Fibroblast of mammary gland (primary cell): ENCODE results near the gene ZFP36.
"Not testable (repeated sequence)": the region's sequence is repeated elsewhere in the genome, so short reads cannot be mapped to it uniquely, and the experiment has no call there.

ENCODE experiments used
- DNase-seq: peaks from one replicate; pipeline ENCODE4 v3.0.0-alpha.2; 2010; ENCODE audit warnings: low read depth
- H3K4me3 ChIP-seq: 2 replicates; pipeline ENCODE4 v1.5.1; 2011; ENCODE audit warnings: low read depth, mild to moderate bottlenecking, low read length, moderate library complexity; ENCODE audit not compliant: control insufficient read depth
- TF ChIP-seq, protein P1 (sequence below): conservative IDR thresholded peaks from 2 replicates; pipeline ENCODE4 v1.5.1; 2011; ENCODE audit warnings: low read depth, low read length, inconsistent platforms; ENCODE audit not compliant: control insufficient read depth, insufficient read depth

The ZFP36 gene

DNA sequence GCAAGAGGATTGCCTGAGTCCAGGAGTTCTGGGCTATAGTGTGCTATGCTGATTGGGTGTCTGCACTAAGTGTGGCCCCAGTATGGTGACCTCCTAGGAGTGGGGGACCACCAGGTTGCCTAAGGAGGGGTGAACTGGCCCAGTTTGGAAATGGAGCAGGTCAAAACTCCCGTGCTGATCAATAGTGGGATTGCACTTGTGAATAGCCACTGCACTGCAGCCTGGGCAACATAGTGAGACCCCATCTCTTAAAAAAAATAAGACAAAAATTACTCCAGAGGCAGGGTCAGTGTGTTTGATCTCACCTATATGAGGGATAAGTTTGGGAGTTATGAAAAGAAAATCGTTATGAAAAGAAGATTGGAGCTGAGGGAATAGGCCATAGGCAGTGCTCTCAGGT is 37.4 kb upstream of the ZFP36 start:
- no peak for DNase-seq
- TF ChIP-seq, protein P1, sequence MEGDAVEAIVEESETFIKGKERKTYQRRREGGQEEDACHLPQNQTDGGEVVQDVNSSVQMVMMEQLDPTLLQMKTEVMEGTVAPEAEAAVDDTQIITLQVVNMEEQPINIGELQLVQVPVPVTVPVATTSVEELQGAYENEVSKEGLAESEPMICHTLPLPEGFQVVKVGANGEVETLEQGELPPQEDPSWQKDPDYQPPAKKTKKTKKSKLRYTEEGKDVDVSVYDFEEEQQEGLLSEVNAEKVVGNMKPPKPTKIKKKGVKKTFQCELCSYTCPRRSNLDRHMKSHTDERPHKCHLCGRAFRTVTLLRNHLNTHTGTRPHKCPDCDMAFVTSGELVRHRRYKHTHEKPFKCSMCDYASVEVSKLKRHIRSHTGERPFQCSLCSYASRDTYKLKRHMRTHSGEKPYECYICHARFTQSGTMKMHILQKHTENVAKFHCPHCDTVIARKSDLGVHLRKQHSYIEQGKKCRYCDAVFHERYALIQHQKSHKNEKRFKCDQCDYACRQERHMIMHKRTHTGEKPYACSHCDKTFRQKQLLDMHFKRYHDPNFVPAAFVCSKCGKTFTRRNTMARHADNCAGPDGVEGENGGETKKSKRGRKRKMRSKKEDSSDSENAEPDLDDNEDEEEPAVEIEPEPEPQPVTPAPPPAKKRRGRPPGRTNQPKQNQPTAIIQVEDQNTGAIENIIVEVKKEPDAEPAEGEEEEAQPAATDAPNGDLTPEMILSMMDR, result no peak
- H3K4me3 ChIP-seq, result no peak overlapping the region

DNA sequence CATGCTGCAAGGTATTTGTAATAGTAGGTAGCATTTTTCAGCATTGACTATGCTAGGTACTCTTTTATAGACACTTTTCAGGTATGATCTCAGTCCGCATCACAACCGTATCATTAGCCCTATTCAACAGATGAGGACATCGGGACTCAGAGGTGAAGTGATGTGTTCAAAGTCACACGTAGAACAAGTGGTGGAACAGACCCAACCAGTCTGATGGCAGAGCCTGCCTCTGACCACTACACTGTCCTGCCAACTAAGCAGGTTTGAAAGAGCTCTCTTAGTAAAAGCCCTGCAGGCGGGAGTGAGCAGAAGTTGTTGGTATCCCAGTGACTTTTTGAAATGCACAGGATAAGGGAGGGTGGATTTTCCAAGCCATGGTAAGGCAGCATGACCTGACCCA is 35.9 kb upstream of the ZFP36 start:
- no peak for DNase-seq
- TF ChIP-seq, protein P1, result no peak
- H3K4me3 ChIP-seq, result no peak overlapping the region

DNA sequence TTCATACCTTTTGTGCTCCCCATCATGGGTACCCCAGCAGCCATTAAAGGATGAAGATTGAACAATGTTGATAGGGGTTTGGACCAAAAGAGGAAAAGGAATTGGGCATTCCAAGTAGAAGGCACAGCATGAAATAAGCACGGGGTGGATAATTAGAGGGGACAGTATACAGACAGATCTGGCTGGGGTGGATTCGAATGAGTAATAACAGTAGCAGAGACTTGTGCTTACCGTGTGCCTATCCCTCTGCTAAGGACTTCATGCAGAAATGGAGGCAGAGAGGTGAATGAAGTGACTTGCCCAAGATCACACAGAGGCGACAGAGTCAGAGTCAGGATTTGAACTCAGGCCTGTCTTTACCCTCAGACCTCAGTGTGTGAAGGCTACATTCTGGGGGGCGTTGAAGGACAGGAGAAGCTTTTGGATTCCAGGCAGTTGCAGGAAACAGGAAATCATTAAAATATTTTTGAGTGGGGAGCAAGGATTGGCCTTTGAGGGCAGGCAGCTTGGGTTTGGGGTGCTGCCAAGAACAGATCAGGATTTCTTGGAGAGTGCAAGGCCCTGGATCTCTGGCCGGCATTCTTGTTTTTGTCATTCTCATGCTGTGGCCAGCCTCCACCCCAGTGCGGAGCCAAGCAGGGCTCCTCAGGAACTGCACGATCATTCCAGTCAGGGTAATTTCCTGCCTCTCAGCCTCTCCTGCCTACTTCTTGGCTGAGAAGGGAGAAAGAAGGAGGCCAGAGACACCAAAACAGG is 34.4 kb upstream of the ZFP36 start:
- H3K4me3 ChIP-seq, result no peak overlapping the region
- DNase-seq, result peak; percentile 95
- TF ChIP-seq, protein P1, result no peak

DNA sequence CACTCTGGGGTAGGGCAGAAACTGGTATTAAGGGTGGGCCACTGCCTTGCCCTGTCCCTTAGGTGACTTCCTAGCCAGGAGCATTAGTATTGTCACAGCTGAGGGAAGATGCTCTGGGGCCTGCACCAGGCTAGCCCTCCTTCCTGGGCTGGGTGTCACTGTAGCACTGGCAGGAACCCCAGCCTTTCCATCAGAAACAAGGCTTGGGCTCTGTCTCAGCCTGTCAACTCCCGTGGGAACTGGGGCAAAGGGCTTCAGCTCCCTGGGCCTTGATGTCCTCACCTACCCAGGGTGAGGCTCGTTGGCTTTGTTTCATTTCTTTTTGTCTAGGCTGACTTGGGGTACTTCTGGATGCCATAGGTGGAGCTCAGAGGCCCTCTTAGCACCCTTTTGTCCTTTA is 33.7 kb upstream of the ZFP36 start:
- DNase-seq, result peak; percentile 51
- TF ChIP-seq, protein P1, result no peak

DNA sequence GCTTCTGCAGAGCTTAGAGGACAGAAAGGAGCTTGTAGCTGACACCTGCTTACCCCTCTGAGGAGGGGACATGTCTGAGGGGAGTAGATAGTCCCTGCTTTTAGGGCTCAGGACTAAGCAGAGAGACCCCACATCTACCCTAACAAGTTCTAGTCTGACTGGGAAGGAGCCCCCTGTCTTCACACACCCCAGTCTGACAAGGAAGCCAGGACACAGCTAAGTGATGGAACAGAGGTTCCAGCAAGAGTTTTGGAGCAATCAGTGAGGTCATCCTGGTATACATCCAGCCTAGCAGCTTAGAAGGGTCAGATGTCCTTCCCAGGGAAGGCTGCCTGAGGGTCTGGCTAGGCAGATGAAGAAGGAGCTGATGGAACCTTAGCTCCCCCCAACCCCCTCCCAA is 30.7 kb upstream of the ZFP36 start:
- DNase-seq, result no peak
- TF ChIP-seq, protein P1, result no peak
- no peak overlapping the region for H3K4me3 ChIP-seq

More for the DNA sequence above, 33.7 kb upstream of the ZFP36 start:
- H3K4me3 ChIP-seq, result no peak overlapping the region

DNA sequence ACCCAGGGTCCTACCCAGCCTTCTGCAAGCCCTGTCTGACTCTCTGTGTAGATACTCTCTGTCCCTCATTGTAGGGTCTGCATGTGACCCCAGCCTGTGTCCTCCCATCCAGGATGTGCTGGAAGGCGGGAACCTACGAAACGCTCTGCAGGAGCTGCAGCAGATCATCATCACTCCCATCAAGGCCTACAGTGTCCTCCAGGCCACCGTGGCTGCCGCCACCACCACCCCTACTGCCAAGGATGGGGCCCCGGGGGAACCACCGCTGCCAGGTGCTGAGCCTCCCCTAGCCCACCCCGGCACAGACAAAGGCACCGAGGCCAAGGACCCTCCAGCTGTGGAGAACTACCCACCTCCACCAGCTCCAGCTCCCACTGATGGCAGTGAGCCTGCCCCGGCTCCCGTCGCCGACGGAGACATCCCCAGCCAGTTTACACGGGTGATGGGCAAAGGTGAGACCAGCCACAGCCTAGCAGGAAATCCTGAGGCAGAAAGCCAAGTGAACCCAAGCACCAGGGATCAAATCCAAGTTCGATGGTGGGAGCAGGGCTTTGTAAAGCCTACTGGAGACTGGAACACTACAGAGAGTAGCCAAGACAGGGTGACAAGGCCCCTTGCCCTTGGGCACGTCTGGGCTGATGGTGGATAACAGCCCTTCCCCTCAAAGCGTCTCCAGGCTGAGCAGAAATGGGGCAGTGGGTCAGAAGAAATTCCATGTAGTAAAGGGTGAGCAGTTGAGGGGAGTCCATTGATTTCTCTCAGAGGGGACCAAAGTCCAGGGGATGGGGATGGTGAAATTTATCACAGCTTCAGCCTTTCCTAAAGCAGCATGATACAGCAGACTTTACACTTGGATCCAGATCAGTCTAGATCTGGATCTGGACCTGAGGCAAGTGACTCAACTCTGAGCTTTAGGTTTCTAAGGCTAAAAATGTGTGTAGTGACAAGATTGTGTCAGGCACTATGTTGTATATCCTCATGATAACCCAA is 29.0 kb upstream of the ZFP36 start:
- TF ChIP-seq, protein P1, result no peak
- H3K4me3 ChIP-seq, result no peak overlapping the region
- no peak for DNase-seq

- not testable (repeated sequence) for H3K4me3 ChIP-seq, DNase-seq
These were observed 27.3 kb upstream of the ZFP36 start for GRCh38 chr19:39379366-39379765.
